Measurements from ENCODE around the gene PCDHGB7.
"Not testable (repeated sequence)": the region's sequence is repeated elsewhere in the genome, so short reads cannot be mapped to it uniquely, and the experiment has no call there.

PCDHGB7 gene

GRCh38 chr5:141412854-141413539 lies 4.5 kb upstream of the PCDHGB7 start, which contains the start of gene PCDHGA10:
Gene PCDHGA10 (plus strand): TSS chr5:141412987. CDS start chr5:141413176, 189 bp downstream.
- peak; percentile 55 for TF ChIP-seq CTCF (IDR thresholded peaks at IDR 0.05; ENCODE audit: borderline replicate concordance, control extremely low read depth, extremely low read depth, insufficient read depth, missing control alignments)
- in situ Hi-C loops (cut with MboI; ENCODE audit: low sequenced_read_pairs, unreplicated experiment) = no loop called here
- peak; percentile 82 for DNase-seq (ENCODE audit: low spot score)

GRCh38 chr5:141413540-141414069 lies 3.9 kb upstream of the PCDHGB7 start:
- DNase-seq (ENCODE audit: low spot score) = no peak
- in situ Hi-C loops (cut with MboI; ENCODE audit: low sequenced_read_pairs, unreplicated experiment) = no loop called here
- TF ChIP-seq CTCF (IDR thresholded peaks at IDR 0.05; ENCODE audit: borderline replicate concordance, control extremely low read depth, extremely low read depth, insufficient read depth, missing control alignments) = no peak

GRCh38 chr5:141414548-141415274 lies 2.8 kb upstream of the PCDHGB7 start:
- in situ Hi-C loops (cut with MboI; ENCODE audit: low sequenced_read_pairs, unreplicated experiment); DNase-seq (ENCODE audit: low spot score): not testable (repeated sequence)

- in situ Hi-C loops (cut with MboI; ENCODE audit: low sequenced_read_pairs, unreplicated experiment); DNase-seq (ENCODE audit: low spot score): not testable (repeated sequence)
These were observed 2.2 kb upstream of the PCDHGB7 start for GRCh38 chr5:141415275-141415618.

DNA sequence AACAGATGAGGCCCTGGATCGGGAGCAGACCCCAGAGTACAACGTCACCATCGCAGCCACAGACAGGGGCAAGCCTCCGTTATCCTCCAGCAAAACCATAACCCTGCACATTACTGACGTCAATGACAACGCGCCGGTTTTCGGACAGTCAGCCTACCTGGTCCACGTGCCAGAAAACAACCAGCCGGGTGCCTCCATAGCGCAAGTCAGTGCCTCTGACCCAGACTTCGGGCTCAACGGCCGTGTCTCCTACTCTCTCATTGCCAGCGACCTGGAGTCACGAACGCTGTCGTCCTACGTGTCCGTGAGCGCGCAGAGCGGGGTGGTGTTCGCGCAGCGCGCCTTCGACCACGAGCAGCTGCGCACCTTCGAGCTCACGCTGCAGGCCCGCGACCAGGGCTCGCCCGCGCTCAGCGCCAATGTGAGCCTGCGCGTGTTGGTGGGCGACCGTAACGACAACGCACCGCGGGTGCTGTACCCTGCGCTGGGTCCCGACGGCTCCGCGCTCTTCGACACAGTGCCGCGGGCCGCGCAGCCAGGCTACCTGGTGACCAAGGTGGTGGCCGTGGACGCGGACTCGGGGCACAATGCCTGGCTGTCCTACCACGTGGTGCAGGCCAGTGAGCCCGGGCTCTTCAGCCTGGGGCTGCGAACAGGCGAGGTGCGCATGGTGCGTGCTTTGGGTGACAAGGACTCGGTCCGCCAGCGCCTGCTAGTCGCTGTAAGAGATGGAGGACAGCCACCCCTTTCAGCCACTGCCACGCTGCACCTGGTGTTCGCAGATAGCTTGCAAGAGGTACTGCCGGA lies 1.8 kb downstream of the PCDHGB7 start:
- in situ Hi-C loops (cut with MboI; ENCODE audit: low sequenced_read_pairs, unreplicated experiment) = no loop called here
- TF ChIP-seq CTCF (IDR thresholded peaks at IDR 0.05; ENCODE audit: borderline replicate concordance, control extremely low read depth, extremely low read depth, insufficient read depth, missing control alignments) = no peak

GRCh38 chr5:141420855-141421488 lies 3.5 kb downstream of the PCDHGB7 start, which contains the start of gene PCDHGA11:
Gene PCDHGA11 (plus strand): TSS chr5:141421051. CDS start chr5:141421228, 177 bp downstream.
- DNase-seq (ENCODE audit: low spot score) = peak; percentile 76
- TF ChIP-seq CTCF (IDR thresholded peaks at IDR 0.05; ENCODE audit: borderline replicate concordance, control extremely low read depth, extremely low read depth, insufficient read depth, missing control alignments) = peak; percentile 71
- in situ Hi-C loops (cut with MboI; ENCODE audit: low sequenced_read_pairs, unreplicated experiment) = loop anchor here (5.0 kb wide), 1 partner anchor 136 kb away; no protein-coding TSS in a partner anchor

More for the DNA sequence above, 1.8 kb downstream of the PCDHGB7 start:
- no peak for DNase-seq (ENCODE audit: low spot score)

GRCh38 chr5:141421489-141421855 lies 4.0 kb downstream of the PCDHGB7 start:
- in situ Hi-C loops (cut with MboI; ENCODE audit: low sequenced_read_pairs, unreplicated experiment) = loop anchor here (5.0 kb wide), 1 partner anchor 136 kb away; no protein-coding TSS in a partner anchor
- DNase-seq (ENCODE audit: low spot score) = no peak
- TF ChIP-seq CTCF (IDR thresholded peaks at IDR 0.05; ENCODE audit: borderline replicate concordance, control extremely low read depth, extremely low read depth, insufficient read depth, missing control alignments) = no peak

Measured in GM13976 (cell line).